ENCODE data around the gene HOXC11. TPM values are rescaled to one million over a fixed set of nuclear protein-coding genes. Genes with fewer than 3 reads are reported as not detected.
A peak's percentile ranks its signal among the peaks of the same experiment; 100 is the strongest.

The HOXC11 gene
- total RNA-seq, 4 donors from 2014 or later, result 3.1 to 3.7 (median 3.5) TPM

- H3K9me3 ChIP-seq, result no peaks in the 10 kb centered on the region
- no peak for TF ChIP-seq POLR2A (IDR thresholded peaks at IDR 0.05)
- no peak for TF ChIP-seq CTCF (IDR thresholded peaks at IDR 0.05)
- no peak for TF ChIP-seq EP300 (IDR thresholded peaks at IDR 0.05)
- no peak for TF ChIP-seq POLR2AphosphoS5 (IDR thresholded peaks at IDR 0.05)
- peak overlapping the region; percentile 37 for H3K4me3 ChIP-seq
- 38% methylated on average over 23 of the region's 27 CpGs for WGBS
- H3K36me3 ChIP-seq, result no peaks in the 10 kb centered on the region
- no peak for DNase-seq (ENCODE audit: low spot score in 2 of 2)
- H3K4me1 ChIP-seq, result peaks cover 94% of the 10 kb centered on the region
- H3K27me3 ChIP-seq, result peaks cover 33% of the 10 kb centered on the region
- peak overlapping the region; percentile 98 for H3K27ac ChIP-seq
Observed at GRCh38 chr12:53990311-53991076, 17.6 kb downstream of the HOXC11 start.

- peaks cover 92% of the 10 kb centered on the region for H3K4me1 ChIP-seq
- peak overlapping the region; percentile 98 for H3K27ac ChIP-seq
- H3K27me3 ChIP-seq, result peaks cover 27% of the 10 kb centered on the region
- H3K9me3 ChIP-seq, result no peaks in the 10 kb centered on the region
- WGBS, result 21% methylated on average over 8 of the region's 8 CpGs
- TF ChIP-seq CTCF (IDR thresholded peaks at IDR 0.05), result no peak
- TF ChIP-seq POLR2AphosphoS5 (IDR thresholded peaks at IDR 0.05), result peak in 1 of 3 donors; percentile 31
- TF ChIP-seq POLR2A (IDR thresholded peaks at IDR 0.05), result peak in 1 of 2 donors; percentile 38
- peak in 1 of 2 donors; percentile 78 for DNase-seq (ENCODE audit: low spot score in 2 of 2)
- no peaks in the 10 kb centered on the region for H3K36me3 ChIP-seq
- H3K4me3 ChIP-seq, result peak overlapping the region; percentile 37
Observed at GRCh38 chr12:53991077-53991460, 18.1 kb downstream of the HOXC11 start.

DNA sequence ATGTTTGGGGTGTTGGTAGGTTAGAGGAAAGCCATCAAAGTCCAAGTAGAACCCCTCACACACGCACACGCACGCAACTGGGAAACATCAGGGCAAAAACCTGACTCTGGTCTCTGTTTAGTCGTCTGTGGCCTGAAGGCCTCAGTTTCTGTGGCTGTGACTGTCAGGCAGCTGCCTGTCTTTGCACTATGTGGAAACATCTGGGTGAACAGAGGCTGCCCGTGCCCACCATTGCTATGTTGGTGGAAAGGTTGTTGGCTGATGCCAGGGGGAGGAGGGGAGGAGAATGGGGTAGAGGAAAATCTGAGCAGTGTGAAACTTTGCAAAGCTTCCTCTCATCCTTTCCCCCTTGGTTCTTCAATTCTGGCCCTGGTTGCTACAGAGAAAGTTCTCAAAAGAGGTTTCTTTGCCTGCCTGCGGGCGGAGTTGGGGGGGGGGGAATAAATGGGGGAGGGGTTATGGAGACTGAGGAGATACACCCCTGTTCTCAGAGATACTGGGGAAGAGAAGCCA lies 19.5 kb downstream of the HOXC11 start:
- Histone ChIP-seq H3K4me3 (no peak overlapping the region), H3K9me3 (no peaks in the 10 kb centered on the region)

DNA sequence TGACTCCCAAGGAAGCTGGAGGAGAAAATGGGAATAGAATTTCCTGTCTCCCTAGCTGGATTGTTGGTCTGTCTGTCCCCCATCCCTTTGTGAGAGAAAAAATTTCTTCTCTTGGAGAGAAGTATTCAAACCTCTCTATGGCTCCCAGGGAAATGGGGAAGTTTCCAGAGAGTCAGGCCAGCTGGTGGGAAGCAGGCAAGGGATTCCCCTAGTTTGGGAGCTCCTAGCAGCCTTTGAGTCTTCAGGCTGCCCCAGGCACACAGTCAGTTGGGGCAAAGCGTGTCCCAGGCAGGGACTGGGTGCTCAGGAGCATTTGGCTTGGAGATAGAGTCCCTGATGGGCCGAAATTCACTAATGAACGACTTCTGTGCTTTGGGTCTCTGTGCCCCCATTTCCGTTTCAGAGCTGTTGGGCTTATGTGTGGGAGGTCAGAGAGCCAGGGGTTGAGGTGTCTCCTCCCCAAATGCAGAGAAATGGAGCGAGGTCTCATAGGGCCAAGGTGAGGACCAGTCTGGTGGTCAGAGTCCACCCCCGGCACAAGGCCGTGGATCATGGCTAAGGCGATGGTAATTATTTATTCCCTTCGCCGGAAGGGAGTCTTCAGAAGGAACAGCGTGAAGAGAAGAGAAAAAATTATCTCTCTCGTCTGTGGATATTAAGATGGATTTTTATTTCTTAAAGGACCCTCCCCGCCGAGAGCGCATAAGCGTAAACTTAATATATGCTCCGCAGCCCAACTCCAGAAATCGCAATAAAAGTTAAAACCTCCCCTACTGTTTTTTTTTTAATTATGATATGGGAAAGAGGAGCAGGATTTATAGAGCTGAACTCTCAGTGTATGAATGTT lies 20.5 kb downstream of the HOXC11 start:
- H3K36me3 ChIP-seq, result no peaks in the 10 kb centered on the region
- peak overlapping the region; percentile 98 for H3K27ac ChIP-seq
- no peak for DNase-seq (ENCODE audit: low spot score in 2 of 2)
- H3K4me3 ChIP-seq, result peak overlapping the region; percentile 67
- H3K4me1 ChIP-seq, result peaks cover 92% of the 10 kb centered on the region
- TF ChIP-seq POLR2A (IDR thresholded peaks at IDR 0.05), result no peak
- TF ChIP-seq EP300 (IDR thresholded peaks at IDR 0.05), result no peak
- TF ChIP-seq CTCF (IDR thresholded peaks at IDR 0.05), result no peak
- no peak for TF ChIP-seq POLR2AphosphoS5 (IDR thresholded peaks at IDR 0.05)
- H3K27me3 ChIP-seq, result peaks cover 17% of the 10 kb centered on the region
- no peaks in the 10 kb centered on the region for H3K9me3 ChIP-seq
- 47% methylated on average over 17 of the region's 18 CpGs for WGBS

More for the DNA sequence above, 19.5 kb downstream of the HOXC11 start:
- Histone ChIP-seq H3K27ac (peak overlapping the region; percentile 98), H3K4me1 (peaks cover 92% of the 10 kb centered on the region), H3K27me3 (peaks cover 22% of the 10 kb centered on the region), H3K36me3 (no peaks in the 10 kb centered on the region)
- no peak for TF ChIP-seq EP300 (IDR thresholded peaks at IDR 0.05)
- TF ChIP-seq CTCF (IDR thresholded peaks at IDR 0.05), result no peak
- no peak for TF ChIP-seq POLR2AphosphoS5 (IDR thresholded peaks at IDR 0.05)
- TF ChIP-seq POLR2A (IDR thresholded peaks at IDR 0.05), result no peak
- no peak for DNase-seq (ENCODE audit: low spot score in 2 of 2)
- WGBS, result 49% methylated on average over 7 of the region's 7 CpGs

DNA sequence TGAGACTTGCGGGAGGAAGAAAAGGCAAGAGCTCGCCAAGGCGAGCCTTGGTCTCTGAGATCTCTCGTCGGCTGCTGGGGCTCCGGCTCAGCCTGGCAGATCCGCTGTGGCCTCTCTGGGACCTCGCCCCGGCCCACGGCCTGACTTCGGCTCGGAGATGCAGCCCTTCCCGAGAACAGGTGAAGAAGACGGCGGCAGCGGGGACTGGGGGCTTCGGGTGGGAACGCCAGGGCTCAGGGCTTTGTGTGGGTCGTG lies 21.0 kb downstream of the HOXC11 start:
- peaks cover 92% of the 10 kb centered on the region for H3K4me1 ChIP-seq
- H3K27me3 ChIP-seq, result peaks cover 15% of the 10 kb centered on the region
- WGBS, result 10% methylated on average over 19 of the region's 19 CpGs
- H3K4me3 ChIP-seq, result peak overlapping the region; percentile 67
- TF ChIP-seq EP300 (IDR thresholded peaks at IDR 0.05), result no peak
- no peak for DNase-seq (ENCODE audit: low spot score in 2 of 2)
- H3K36me3 ChIP-seq, result no peaks in the 10 kb centered on the region
- H3K9me3 ChIP-seq, result no peaks in the 10 kb centered on the region
- H3K27ac ChIP-seq, result peak overlapping the region; percentile 98
